GM10266 (cell line): ENCODE data around the gene ADGRG6.

Experiments used
- DNase-seq: peaks from one replicate; pipeline ENCODE4 v3.0.0; 2012; ENCODE audit errors: extremely low spot score
- TF ChIP-seq, protein P1 (sequence below): IDR thresholded peaks from 2 replicates; pipeline ENCODE4 v1.5.1; 2012; ENCODE audit warnings: mild to moderate bottlenecking, low read depth; ENCODE audit not compliant: control insufficient read depth, insufficient read depth; ENCODE audit errors: missing control alignments

Gene ADGRG6

DNA sequence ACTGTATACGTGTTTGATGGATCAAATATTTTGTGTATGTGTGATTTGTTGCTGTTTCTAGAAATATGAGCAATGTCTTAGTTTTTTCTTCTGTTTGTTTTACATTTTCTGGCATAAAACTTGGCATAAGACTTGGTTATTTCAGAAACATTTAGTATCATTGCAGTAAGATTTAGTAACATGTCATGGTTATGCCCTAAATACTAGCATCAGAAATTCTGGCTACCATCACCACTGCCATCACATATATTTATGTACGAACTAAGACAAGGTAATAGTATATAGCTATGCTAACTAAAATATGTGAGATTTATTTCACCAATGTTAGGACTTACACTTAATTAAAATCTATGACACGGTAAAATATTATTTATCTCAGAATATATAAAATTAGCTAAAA is 10.3 kb upstream of the ADGRG6 start:
- TF ChIP-seq, protein P1, sequence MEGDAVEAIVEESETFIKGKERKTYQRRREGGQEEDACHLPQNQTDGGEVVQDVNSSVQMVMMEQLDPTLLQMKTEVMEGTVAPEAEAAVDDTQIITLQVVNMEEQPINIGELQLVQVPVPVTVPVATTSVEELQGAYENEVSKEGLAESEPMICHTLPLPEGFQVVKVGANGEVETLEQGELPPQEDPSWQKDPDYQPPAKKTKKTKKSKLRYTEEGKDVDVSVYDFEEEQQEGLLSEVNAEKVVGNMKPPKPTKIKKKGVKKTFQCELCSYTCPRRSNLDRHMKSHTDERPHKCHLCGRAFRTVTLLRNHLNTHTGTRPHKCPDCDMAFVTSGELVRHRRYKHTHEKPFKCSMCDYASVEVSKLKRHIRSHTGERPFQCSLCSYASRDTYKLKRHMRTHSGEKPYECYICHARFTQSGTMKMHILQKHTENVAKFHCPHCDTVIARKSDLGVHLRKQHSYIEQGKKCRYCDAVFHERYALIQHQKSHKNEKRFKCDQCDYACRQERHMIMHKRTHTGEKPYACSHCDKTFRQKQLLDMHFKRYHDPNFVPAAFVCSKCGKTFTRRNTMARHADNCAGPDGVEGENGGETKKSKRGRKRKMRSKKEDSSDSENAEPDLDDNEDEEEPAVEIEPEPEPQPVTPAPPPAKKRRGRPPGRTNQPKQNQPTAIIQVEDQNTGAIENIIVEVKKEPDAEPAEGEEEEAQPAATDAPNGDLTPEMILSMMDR, result no peak
- DNase-seq, result no peak

- no peak for DNase-seq
- TF ChIP-seq, protein P1, result no peak
Measured at GRCh38 chr6:142292166-142292924, 9.5 kb upstream of the ADGRG6 start.

GRCh38 chr6:142293121-142293520 is 8.7 kb upstream of the ADGRG6 start:
- no peak for DNase-seq
- TF ChIP-seq, protein P1, result no peak

GRCh38 chr6:142294679-142295078 is 7.1 kb upstream of the ADGRG6 start:
- TF ChIP-seq, protein P1, result no peak
- DNase-seq, result no peak

GRCh38 chr6:142296975-142297604 is 4.7 kb upstream of the ADGRG6 start:
- TF ChIP-seq, protein P1, result no peak
- DNase-seq, result no peak

GRCh38 chr6:142297605-142297995 is 4.2 kb upstream of the ADGRG6 start:
- DNase-seq, result no peak
- TF ChIP-seq, protein P1, result no peak

DNA sequence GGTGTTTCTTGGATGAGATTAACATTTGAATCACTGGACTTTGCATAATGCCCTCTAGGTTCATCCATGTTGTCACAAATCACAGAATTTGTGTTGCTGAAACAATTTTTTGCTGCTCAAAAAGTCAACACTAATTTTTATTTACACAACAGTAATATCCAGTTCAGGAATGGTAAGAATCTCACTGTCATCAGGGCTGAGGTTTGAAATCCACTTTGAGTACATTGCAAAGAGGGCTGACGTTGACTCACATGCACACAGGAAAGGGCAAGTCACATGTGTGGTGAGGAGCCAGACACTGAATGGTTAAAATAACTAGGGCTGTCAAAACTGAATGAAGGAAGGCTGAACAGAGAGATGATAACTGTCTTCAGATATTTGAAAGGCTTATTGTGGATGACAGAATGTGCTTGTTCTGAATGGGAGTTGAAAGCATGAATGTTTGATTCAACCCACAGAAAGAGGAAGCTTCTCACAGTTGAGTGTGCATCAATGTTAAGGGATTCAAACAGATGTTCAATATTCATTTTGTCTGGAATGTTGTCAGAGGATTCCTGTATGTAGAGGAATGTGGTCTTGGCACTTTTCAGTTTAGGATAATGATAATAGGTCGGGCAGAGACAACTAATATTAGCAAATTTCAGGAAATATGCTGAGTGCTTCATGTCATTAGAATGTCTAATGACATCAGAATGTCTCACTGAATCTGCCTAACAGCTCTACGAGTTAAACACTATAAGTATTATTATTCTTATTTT is 3.6 kb upstream of the ADGRG6 start:
- no peak for DNase-seq

More for the DNA sequence above, 3.6 kb upstream of the ADGRG6 start:
- TF ChIP-seq, protein P1, result no peak
